ENCODE data around the gene CCDC138.

Gene CCDC138

GRCh38 chr2:108894766-108895165 is 108.2 kb downstream of the CCDC138 start:
- FAIRE-seq (no peak), DNase-seq (ENCODE audit: insufficient read length, low spot score) (no peak)
- no peak for TF ChIP-seq POLR2A (IDR thresholded peaks at IDR 0.05; ENCODE audit: low read depth, low read length)

- DNase-seq (ENCODE audit: insufficient read length, low spot score) (no peak), FAIRE-seq (no peak)
- TF ChIP-seq POLR2A (IDR thresholded peaks at IDR 0.05; ENCODE audit: low read depth, low read length), result no peak
Observed at GRCh38 chr2:108895188-108895587, 108.6 kb downstream of the CCDC138 start.

GRCh38 chr2:108896741-108897140 is 110.2 kb downstream of the CCDC138 start:
- no peak for TF ChIP-seq POLR2A (IDR thresholded peaks at IDR 0.05; ENCODE audit: low read depth, low read length)
- FAIRE-seq (no peak), DNase-seq (ENCODE audit: insufficient read length, low spot score) (no peak)

GRCh38 chr2:108898315-108899082 is 111.9 kb downstream of the CCDC138 start:
- TF ChIP-seq POLR2A (IDR thresholded peaks at IDR 0.05; ENCODE audit: low read depth, low read length), result no peak
- FAIRE-seq (no peak), DNase-seq (ENCODE audit: insufficient read length, low spot score) (no peak)

GRCh38 chr2:108904680-108905079 is 118.1 kb downstream of the CCDC138 start:
- TF ChIP-seq POLR2A (IDR thresholded peaks at IDR 0.05; ENCODE audit: low read depth, low read length), result no peak
- DNase-seq (ENCODE audit: insufficient read length, low spot score) (no peak), FAIRE-seq (no peak)

- TF ChIP-seq POLR2A (IDR thresholded peaks at IDR 0.05; ENCODE audit: low read depth, low read length), result no peak
- DNase-seq (ENCODE audit: insufficient read length, low spot score) (no peak), FAIRE-seq (no peak)
Observed at GRCh38 chr2:108905176-108905575, 118.6 kb downstream of the CCDC138 start.

GRCh38 chr2:108905906-108906305 is 119.3 kb downstream of the CCDC138 start:
- FAIRE-seq, result no peak
- TF ChIP-seq POLR2A (IDR thresholded peaks at IDR 0.05; ENCODE audit: low read depth, low read length), result no peak
- DNase-seq (ENCODE audit: insufficient read length, low spot score), result no peak

GRCh38 chr2:108906403-108907077 is 120.0 kb downstream of the CCDC138 start:
- no peak for DNase-seq (ENCODE audit: insufficient read length, low spot score)
- FAIRE-seq, result no peak
- no peak for TF ChIP-seq POLR2A (IDR thresholded peaks at IDR 0.05; ENCODE audit: low read depth, low read length)

- DNase-seq (ENCODE audit: insufficient read length, low spot score) (no peak), FAIRE-seq (no peak)
- TF ChIP-seq POLR2A (IDR thresholded peaks at IDR 0.05; ENCODE audit: low read depth, low read length), result no peak
Observed at GRCh38 chr2:108907822-108908712, 121.5 kb downstream of the CCDC138 start.

GRCh38 chr2:108908713-108909070 is 122.1 kb downstream of the CCDC138 start:
- FAIRE-seq (no peak), DNase-seq (ENCODE audit: insufficient read length, low spot score) (no peak)
- no peak for TF ChIP-seq POLR2A (IDR thresholded peaks at IDR 0.05; ENCODE audit: low read depth, low read length)

- TF ChIP-seq POLR2A (IDR thresholded peaks at IDR 0.05; ENCODE audit: low read depth, low read length), result no peak
- FAIRE-seq, result no peak
Observed at GRCh38 chr2:108909275-108909823, 122.8 kb downstream of the CCDC138 start.

GRCh38 chr2:108910011-108910431 is 123.5 kb downstream of the CCDC138 start:
- DNase-seq (ENCODE audit: insufficient read length, low spot score) (no peak), FAIRE-seq (no peak)
- TF ChIP-seq POLR2A (IDR thresholded peaks at IDR 0.05; ENCODE audit: low read depth, low read length), result no peak

More at GRCh38 chr2:108909275-108909823, 122.8 kb downstream of the CCDC138 start:
- no peak for DNase-seq (ENCODE audit: insufficient read length, low spot score)

- FAIRE-seq (no peak), DNase-seq (ENCODE audit: insufficient read length, low spot score) (no peak)
- no peak for TF ChIP-seq POLR2A (IDR thresholded peaks at IDR 0.05; ENCODE audit: low read depth, low read length)
Observed at GRCh38 chr2:108910541-108911396, 124.2 kb downstream of the CCDC138 start.

Measured in H54 (cell line).